Endothelial cell of umbilical vein (primary cell): ENCODE results near the gene ELK1. TPM values are rescaled to one million over a fixed set of nuclear protein-coding genes. Genes with fewer than 3 reads are reported as not detected.

Experiments
- BruUV-seq: library from RNA; stranded (reverse); fragments of 400-500 nt; replicated peaks from 2 replicates; lab custom pipeline; 2021; lab: Mats Ljungman, UMichigan
- CTCF ChIA-PET: fragments of 300-600, 350-600 bp; sonication (Branson Sonifier 250); formaldehyde crosslinking; loops from one replicate; lab custom pipeline; 2021; ENCODE audit warnings: antibody characterized with exemption, inconsistent platforms; lab: Charles Lee
- POLR2A ChIA-PET: fragments of 300-600, 350-600 bp; sonication (Branson Sonifier 250); formaldehyde crosslinking; loops from one replicate; lab custom pipeline; 2021; ENCODE audit warnings: antibody characterized with exemption, inconsistent platforms; lab: Charles Lee
- DNase-seq: peaks from one replicate; pipeline ENCODE4 v3.0.0-alpha.2; 2011; ENCODE audit warnings: low read depth, low spot score
- FAIRE-seq: peaks from 2 replicates; lab custom pipeline; 2011; peaks lifted over from hg19 to GRCh38; lab: Jason Lieb, UNC
- H2AFZ ChIP-seq: 2 replicates; pipeline ENCODE4 v1.6.0; 2012; ENCODE audit warnings: low read depth, low read length, control low read depth, inconsistent platforms
- H3K27ac ChIP-seq: 2 replicates; pipeline ENCODE4 v1.5.1; 2011; ENCODE audit warnings: low read depth, mild to moderate bottlenecking, control low read depth, low read length, moderate library complexity; ENCODE audit not compliant: insufficient read depth
- H3K27me3 ChIP-seq, 2 experiments: 2 replicates each; pipeline versions ENCODE4 v1.6.0 to v1.6.1; 2011; ENCODE audit warnings: low read length in 2 of 2, mixed read lengths in 1 of 2; ENCODE audit not compliant: control insufficient read depth in 2 of 2, insufficient read depth in 2 of 2
- H3K36me3 ChIP-seq, 2 experiments: 2 replicates in 1 of 2; 3 replicates in 1 of 2; pipeline ENCODE4 v1.5.1; 2011; ENCODE audit warnings: low read length in 2 of 2, mild to moderate bottlenecking in 1 of 2, moderate library complexity in 1 of 2; ENCODE audit not compliant: control insufficient read depth in 2 of 2, insufficient read depth in 2 of 2; ENCODE audit errors: extremely low read depth in 1 of 2
- H3K4me1 ChIP-seq: 3 replicates; pipeline ENCODE4 v1.5.1; 2011; ENCODE audit warnings: mild to moderate bottlenecking, low read length; ENCODE audit not compliant: control insufficient read depth, insufficient read depth; ENCODE audit errors: extremely low read depth
- H3K4me2 ChIP-seq: 2 replicates; pipeline ENCODE4 v1.6.1; 2011; ENCODE audit warnings: low read length, control low read depth, mixed read lengths; ENCODE audit not compliant: insufficient read depth
- H3K4me3 ChIP-seq, 3 experiments: fragments of 200-600 bp in 1 of 3; sonication (generic), shearing (Covaris generic) in 1 of 3; replicated peaks in 1 of 3; 2 replicates each; pipeline ENCODE4 v1.5.1; 2011 to 2016; ENCODE audit warnings: control low read depth in 3 of 3, low read length in 3 of 3, mild to moderate bottlenecking in 2 of 3, inconsistent platforms in 1 of 3, low read depth in 1 of 3, moderate library complexity in 1 of 3; ENCODE audit not compliant: insufficient read depth in 1 of 3
- H3K79me2 ChIP-seq: 2 replicates; pipeline ENCODE4 v1.6.0; 2012; ENCODE audit warnings: low read length, inconsistent platforms; ENCODE audit not compliant: control insufficient read depth, insufficient read depth
- H3K9ac ChIP-seq: replicated peaks from 2 replicates; pipeline ENCODE3; 2011; ENCODE audit warnings: low read length, control low read depth; ENCODE audit not compliant: insufficient read depth; ENCODE audit errors: extremely low read depth
- H3K9me1 ChIP-seq: replicated peaks from 3 replicates; pipeline ENCODE4 v1.6.0; 2011; ENCODE audit warnings: mild to moderate bottlenecking, low read length; ENCODE audit not compliant: control insufficient read depth, insufficient read depth; ENCODE audit errors: extremely low read depth
- H3K9me3 ChIP-seq: replicated peaks from 2 replicates; pipeline ENCODE4 v1.5.1; 2012; ENCODE audit warnings: low read length, inconsistent platforms; ENCODE audit not compliant: control insufficient read depth, insufficient read depth
- H4K20me1 ChIP-seq: replicated peaks from 2 replicates; pipeline ENCODE3; 2011; ENCODE audit warnings: mild to moderate bottlenecking, low read length; ENCODE audit not compliant: control insufficient read depth, insufficient read depth; ENCODE audit errors: extremely low read depth
- FOS ChIP-seq: IDR thresholded peaks from 2 replicates; pipeline ENCODE4 v1.6.1; 2011; ENCODE audit warnings: mild to moderate bottlenecking, low read length, moderate library complexity, borderline replicate concordance; ENCODE audit not compliant: insufficient read depth
- JUN ChIP-seq: IDR thresholded peaks from 2 replicates; pipeline ENCODE4 v1.6.1; 2011; ENCODE audit warnings: borderline replicate concordance, low read depth; ENCODE audit not compliant: insufficient read length, insufficient read depth
- dilution Hi-C: fragments of 300-500 bp; cut with MboI; formaldehyde crosslinking; loops from one replicate; pipeline ENCODE4 v1.15.0; 2019; ENCODE audit warnings: low sequenced_read_pairs; ENCODE audit not compliant: extremely low pct_ligation_motif_present
- intact Hi-C: fragments of 100-400 bp; cut with micrococcal nuclease; formaldehyde crosslinking; loops from one replicate; pipeline ENCODE4 v1.10.0; 2022
- polyA plus RNA-seq, 4 experiments: library from polyadenylated mRNA; depleted of rRNA in 3 of 4; stranded (reverse) in 3 of 4; unstranded in 1 of 4; fragments of >200 nt; gene quantifications; 2 replicates each; pipeline versions ENCODE4 v1.2.1 to v1.2.3, GENCODE V29; 2011 to 2012; ENCODE audit warnings: missing spikeins in 1 of 4
- total RNA-seq: library from RNA; stranded (reverse); gene quantifications from 2 replicates; pipeline ENCODE4 v1.2.3, GENCODE V29; 2021
- TF ChIP-seq, protein P1 (sequence below), 2 donors: IDR thresholded peaks; 1 replicate in 1 of 2; 2 replicates in 1 of 2; pipeline ENCODE4 v1.5.1; 2011; ENCODE audit warnings: low read length in 2 of 2, mild to moderate bottlenecking in 2 of 2, moderate library complexity in 2 of 2, control low read depth in 1 of 2, inconsistent platforms in 1 of 2, low read depth in 1 of 2; ENCODE audit not compliant: insufficient read depth in 1 of 2; ENCODE audit errors: extremely low read depth in 1 of 2

ELK1 gene
- total and polyA plus RNA-seq, 2 donors (not counting 3 experiments of a cell fraction or from before 2014, with no cell fraction given) = 18.3 to 28.7 TPM

DNA sequence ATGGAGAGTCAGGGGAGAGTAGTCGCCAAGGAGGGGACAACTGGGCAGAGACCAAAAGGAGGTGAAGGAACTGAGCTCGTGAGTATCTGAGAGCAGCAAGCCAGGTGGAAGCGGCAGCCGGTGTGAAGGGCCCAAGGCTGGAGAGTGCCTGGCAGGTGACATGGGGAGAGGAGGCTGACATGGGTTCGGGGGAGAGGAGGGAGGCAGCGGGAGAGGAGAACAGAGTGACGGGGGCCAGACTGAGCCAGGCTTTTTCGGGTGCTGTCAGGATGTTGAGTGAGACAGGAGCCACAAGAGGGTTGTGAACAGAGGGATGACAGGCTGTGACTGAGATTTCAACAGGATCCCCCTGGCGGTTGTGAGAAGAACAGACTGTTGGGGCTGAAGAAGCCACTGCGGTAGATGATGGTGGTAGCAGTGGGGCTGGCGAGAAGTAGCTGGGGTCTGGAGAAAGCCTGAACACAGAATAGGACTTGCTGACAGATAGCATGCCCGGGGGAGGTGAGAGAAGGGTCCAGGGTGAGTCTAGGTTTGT is 5.7 kb downstream of the ELK1 start:
- ChIA-PET POLR2A (no interaction called here), CTCF (interaction anchor here (0.6 to 2.2 kb wide), 13 partner anchors 14 to 147 kb away, joined by 3 to 13 read pairs (median 6); no protein-coding TSS in a partner anchor)
- Histone ChIP-seq H3K27me3 (no peaks in the 10 kb centered on the region), H3K79me2 (peaks cover 10% of the 10 kb centered on the region), H3K4me3 (no peak overlapping the region), H4K20me1 (no peaks in the 10 kb centered on the region), H3K9ac (no peak overlapping the region), H3K4me2 (no peak overlapping the region), H3K9me1 (no peaks in the 10 kb centered on the region), H2AFZ (no peak overlapping the region), H3K9me3 (no peaks in the 10 kb centered on the region), H3K4me1 (peaks cover 9% of the 10 kb centered on the region), H3K36me3 (peaks cover 0 to 2% of the 10 kb centered on the region in 2 experiments), H3K27ac (no peak overlapping the region)
- no TSS peak for BruUV-seq
- DNase-seq = no peak
- dilution Hi-C loops (no loop called here), intact Hi-C loops (loop anchor here (1.0 to 5.0 kb wide), 3 partner anchors 82 to 147 kb away; no protein-coding TSS in a partner anchor)
- no peak for FAIRE-seq
- TF ChIP-seq, protein P1, sequence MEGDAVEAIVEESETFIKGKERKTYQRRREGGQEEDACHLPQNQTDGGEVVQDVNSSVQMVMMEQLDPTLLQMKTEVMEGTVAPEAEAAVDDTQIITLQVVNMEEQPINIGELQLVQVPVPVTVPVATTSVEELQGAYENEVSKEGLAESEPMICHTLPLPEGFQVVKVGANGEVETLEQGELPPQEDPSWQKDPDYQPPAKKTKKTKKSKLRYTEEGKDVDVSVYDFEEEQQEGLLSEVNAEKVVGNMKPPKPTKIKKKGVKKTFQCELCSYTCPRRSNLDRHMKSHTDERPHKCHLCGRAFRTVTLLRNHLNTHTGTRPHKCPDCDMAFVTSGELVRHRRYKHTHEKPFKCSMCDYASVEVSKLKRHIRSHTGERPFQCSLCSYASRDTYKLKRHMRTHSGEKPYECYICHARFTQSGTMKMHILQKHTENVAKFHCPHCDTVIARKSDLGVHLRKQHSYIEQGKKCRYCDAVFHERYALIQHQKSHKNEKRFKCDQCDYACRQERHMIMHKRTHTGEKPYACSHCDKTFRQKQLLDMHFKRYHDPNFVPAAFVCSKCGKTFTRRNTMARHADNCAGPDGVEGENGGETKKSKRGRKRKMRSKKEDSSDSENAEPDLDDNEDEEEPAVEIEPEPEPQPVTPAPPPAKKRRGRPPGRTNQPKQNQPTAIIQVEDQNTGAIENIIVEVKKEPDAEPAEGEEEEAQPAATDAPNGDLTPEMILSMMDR (IDR thresholded peaks at IDR 0.05; ENCODE audit: extremely low read depth in 1 of 2, insufficient read depth in 1 of 2, low read depth in 1 of 2, low read length in 2 of 2) = peak; percentile 21 to 42
- no peak for TF ChIP-seq JUN

- intact Hi-C loops (loop anchor here (1.0 to 5.0 kb wide), 3 partner anchors 82 to 147 kb away; no protein-coding TSS in a partner anchor), dilution Hi-C loops (no loop called here)
- BruUV-seq = no TSS peak
- ChIA-PET POLR2A (no interaction called here), CTCF (interaction anchor here (0.6 to 2.2 kb wide), 13 partner anchors 13 to 383 kb away, joined by 3 to 13 read pairs (median 6); no protein-coding TSS in a partner anchor)
- FAIRE-seq (peak; percentile 87), DNase-seq (peak; percentile 40)
- no peaks in the 10 kb centered on the region for H3K9me3 ChIP-seq
- TF ChIP-seq FOS = no peak
- TF ChIP-seq, protein P1 (IDR thresholded peaks at IDR 0.05; ENCODE audit: extremely low read depth in 1 of 2, insufficient read depth in 1 of 2, low read depth in 1 of 2, low read length in 2 of 2) = peak; percentile 20 to 56
- H4K20me1 ChIP-seq = no peaks in the 10 kb centered on the region
- no peak overlapping the region for H3K4me3 ChIP-seq
- no peak overlapping the region for H3K27ac ChIP-seq
- H3K4me1 ChIP-seq = peaks cover 3% of the 10 kb centered on the region
- H3K36me3 ChIP-seq = peaks cover 0 to 6% of the 10 kb centered on the region in 2 experiments
- H3K27me3 ChIP-seq = no peaks in the 10 kb centered on the region
- H3K4me2 ChIP-seq = no peak overlapping the region
- no peak overlapping the region for H2AFZ ChIP-seq
- no peaks in the 10 kb centered on the region for H3K9me1 ChIP-seq
- peaks cover 4% of the 10 kb centered on the region for H3K79me2 ChIP-seq
- H3K9ac ChIP-seq = no peak overlapping the region
These were observed 6.4 kb downstream of the ELK1 start for GRCh38 chrX:47643926-47644325.
